ENCODE measurements around the gene LAD1.

Gene LAD1

GRCh38 chr1:201347498-201348210, 51.5 kb downstream of the LAD1 start:
- Histone ChIP-seq H3K4me3 (ENCODE audit: low read depth, low read length) (no peak overlapping the region), H2AK5ac (ENCODE audit: low read length) (no peak overlapping the region), H3K18ac (ENCODE audit: low read length) (no peak overlapping the region), H2AFZ (ENCODE audit: insufficient read depth, low read length, poor library complexity) (peak overlapping the region; percentile 6), H3K79me2 (ENCODE audit: control insufficient read depth, insufficient read depth, low read length, poor library complexity) (no peaks in the 10 kb centered on the region), H4K8ac (ENCODE audit: low read depth, low read length) (no peak overlapping the region), H3K27me3 (ENCODE audit: insufficient read depth, low read length) (no peaks in the 10 kb centered on the region), H2BK120ac (ENCODE audit: insufficient read depth, low read length, poor library complexity) (no peak overlapping the region), H4K91ac (ENCODE audit: low read depth, low read length) (no peak overlapping the region), H3K9me3 (ENCODE audit: insufficient read depth, low read depth, low read length) (no peaks in the 10 kb centered on the region), H3K4me2 (ENCODE audit: low read length) (peak overlapping the region; percentile 13), H3K27ac (ENCODE audit: low read depth, low read length) (peak overlapping the region; percentile 30), H3K4ac (ENCODE audit: low read depth, low read length) (no peak overlapping the region), H3K79me1 (ENCODE audit: low read length) (no peaks in the 10 kb centered on the region), H4K12ac (ENCODE audit: low read depth, low read length) (no peak overlapping the region), H2BK12ac (ENCODE audit: low read length) (no peak overlapping the region), H3K9ac (ENCODE audit: low read length) (no peak overlapping the region), H3K4me1 (ENCODE audit: control insufficient read depth in 1 of 2, insufficient read depth in 2 of 2, low read length in 2 of 2) (peaks cover 9 to 18% of the 10 kb centered on the region in 2 experiments), H3K14ac (ENCODE audit: low read length) (no peak overlapping the region), H3K36me3 (ENCODE audit: control insufficient read depth in 1 of 2, insufficient read depth in 2 of 2, low read length in 2 of 2) (no peaks in the 10 kb centered on the region), H3K23ac (ENCODE audit: low read length) (no peak overlapping the region), H2BK5ac (ENCODE audit: low read depth, low read length, poor library complexity) (no peak overlapping the region)
- no CpG with 5 or more reads among the region's 7 CpGs for WGBS (ENCODE audit: extremely low coverage, insufficient coverage, insufficient read length)
- DNase-seq, result peak in 1 of 2 donors; percentile 43

GRCh38 chr1:201346987-201347386, 52.1 kb downstream of the LAD1 start:
- Histone ChIP-seq H3K18ac (ENCODE audit: low read length) (no peak overlapping the region), H3K14ac (ENCODE audit: low read length) (no peak overlapping the region), H3K4me1 (ENCODE audit: control insufficient read depth in 1 of 2, insufficient read depth in 2 of 2, low read length in 2 of 2) (peaks cover 9 to 18% of the 10 kb centered on the region in 2 experiments), H2AK5ac (ENCODE audit: low read length) (no peak overlapping the region), H4K91ac (ENCODE audit: low read depth, low read length) (no peak overlapping the region), H3K23ac (ENCODE audit: low read length) (no peak overlapping the region), H3K79me1 (ENCODE audit: low read length) (no peaks in the 10 kb centered on the region), H4K8ac (ENCODE audit: low read depth, low read length) (no peak overlapping the region), H2BK120ac (ENCODE audit: insufficient read depth, low read length, poor library complexity) (no peak overlapping the region), H3K9me3 (ENCODE audit: insufficient read depth, low read depth, low read length) (no peaks in the 10 kb centered on the region), H2AFZ (ENCODE audit: insufficient read depth, low read length, poor library complexity) (no peak overlapping the region), H2BK12ac (ENCODE audit: low read length) (no peak overlapping the region), H3K27me3 (ENCODE audit: insufficient read depth, low read length) (no peaks in the 10 kb centered on the region), H3K27ac (ENCODE audit: low read depth, low read length) (no peak overlapping the region), H2BK5ac (ENCODE audit: low read depth, low read length, poor library complexity) (no peak overlapping the region), H4K12ac (ENCODE audit: low read depth, low read length) (no peak overlapping the region), H3K36me3 (ENCODE audit: control insufficient read depth in 1 of 2, insufficient read depth in 2 of 2, low read length in 2 of 2) (no peaks in the 10 kb centered on the region), H3K79me2 (ENCODE audit: control insufficient read depth, insufficient read depth, low read length, poor library complexity) (no peaks in the 10 kb centered on the region), H3K4ac (ENCODE audit: low read depth, low read length) (no peak overlapping the region), H3K4me2 (ENCODE audit: low read length) (no peak overlapping the region), H3K9ac (ENCODE audit: low read length) (no peak overlapping the region), H3K4me3 (ENCODE audit: low read depth, low read length) (no peak overlapping the region)
- DNase-seq, result no peak
- no CpG with 5 or more reads among the region's 2 CpGs for WGBS (ENCODE audit: extremely low coverage, insufficient coverage, insufficient read length)

GRCh38 chr1:201346337-201346939, 52.7 kb downstream of the LAD1 start:
- Histone ChIP-seq H3K79me2 (ENCODE audit: control insufficient read depth, insufficient read depth, low read length, poor library complexity) (no peaks in the 10 kb centered on the region), H3K23ac (ENCODE audit: low read length) (no peak overlapping the region), H3K4me3 (ENCODE audit: low read depth, low read length) (no peak overlapping the region), H3K14ac (ENCODE audit: low read length) (peak overlapping the region; percentile 17), H3K27ac (ENCODE audit: low read depth, low read length) (no peak overlapping the region), H2BK120ac (ENCODE audit: insufficient read depth, low read length, poor library complexity) (no peak overlapping the region), H3K4me1 (ENCODE audit: control insufficient read depth in 1 of 2, insufficient read depth in 2 of 2, low read length in 2 of 2) (peaks cover 9 to 18% of the 10 kb centered on the region in 2 experiments), H4K12ac (ENCODE audit: low read depth, low read length) (peak overlapping the region; percentile 6), H2BK12ac (ENCODE audit: low read length) (peak overlapping the region; percentile 5), H3K36me3 (ENCODE audit: control insufficient read depth in 1 of 2, insufficient read depth in 2 of 2, low read length in 2 of 2) (no peaks in the 10 kb centered on the region), H3K9ac (ENCODE audit: low read length) (no peak overlapping the region), H3K27me3 (ENCODE audit: insufficient read depth, low read length) (no peaks in the 10 kb centered on the region), H3K18ac (ENCODE audit: low read length) (no peak overlapping the region), H2AFZ (ENCODE audit: insufficient read depth, low read length, poor library complexity) (peak overlapping the region; percentile 8), H3K4me2 (ENCODE audit: low read length) (peak overlapping the region; percentile 42), H3K79me1 (ENCODE audit: low read length) (no peaks in the 10 kb centered on the region), H2AK5ac (ENCODE audit: low read length) (no peak overlapping the region), H2BK5ac (ENCODE audit: low read depth, low read length, poor library complexity) (no peak overlapping the region), H4K91ac (ENCODE audit: low read depth, low read length) (peak overlapping the region; percentile 2), H3K9me3 (ENCODE audit: insufficient read depth, low read depth, low read length) (no peaks in the 10 kb centered on the region), H3K4ac (ENCODE audit: low read depth, low read length) (no peak overlapping the region), H4K8ac (ENCODE audit: low read depth, low read length) (no peak overlapping the region)
- DNase-seq, result peak; percentile 70 to 90
- no CpG with 5 or more reads among the region's 5 CpGs for WGBS (ENCODE audit: extremely low coverage, insufficient coverage, insufficient read length)

GRCh38 chr1:201345081-201345355, 54.1 kb downstream of the LAD1 start:
- DNase-seq, result no peak
- Histone ChIP-seq H4K91ac (ENCODE audit: low read depth, low read length) (no peak overlapping the region), H4K12ac (ENCODE audit: low read depth, low read length) (no peak overlapping the region), H2BK5ac (ENCODE audit: low read depth, low read length, poor library complexity) (no peak overlapping the region), H2AFZ (ENCODE audit: insufficient read depth, low read length, poor library complexity) (no peak overlapping the region), H3K9me3 (ENCODE audit: insufficient read depth, low read depth, low read length) (no peaks in the 10 kb centered on the region), H3K79me2 (ENCODE audit: control insufficient read depth, insufficient read depth, low read length, poor library complexity) (no peaks in the 10 kb centered on the region), H3K18ac (ENCODE audit: low read length) (no peak overlapping the region), H4K8ac (ENCODE audit: low read depth, low read length) (no peak overlapping the region), H2BK120ac (ENCODE audit: insufficient read depth, low read length, poor library complexity) (no peak overlapping the region), H3K27me3 (ENCODE audit: insufficient read depth, low read length) (no peaks in the 10 kb centered on the region), H3K36me3 (ENCODE audit: control insufficient read depth in 1 of 2, insufficient read depth in 2 of 2, low read length in 2 of 2) (no peaks in the 10 kb centered on the region), H3K27ac (ENCODE audit: low read depth, low read length) (no peak overlapping the region), H3K79me1 (ENCODE audit: low read length) (no peaks in the 10 kb centered on the region), H3K14ac (ENCODE audit: low read length) (no peak overlapping the region), H3K23ac (ENCODE audit: low read length) (no peak overlapping the region), H3K4me3 (ENCODE audit: low read depth, low read length) (no peak overlapping the region), H2BK12ac (ENCODE audit: low read length) (no peak overlapping the region), H3K4me1 (ENCODE audit: control insufficient read depth in 1 of 2, insufficient read depth in 2 of 2, low read length in 2 of 2) (peaks cover 9 to 18% of the 10 kb centered on the region in 2 experiments), H3K4me2 (ENCODE audit: low read length) (no peak overlapping the region), H3K4ac (ENCODE audit: low read depth, low read length) (no peak overlapping the region), H3K9ac (ENCODE audit: low read length) (no peak overlapping the region), H2AK5ac (ENCODE audit: low read length) (no peak overlapping the region)
- WGBS (ENCODE audit: extremely low coverage, insufficient coverage, insufficient read length), result no CpG with 5 or more reads among the region's 5 CpGs

All from trophoblast cell (in vitro differentiated cells and primary cell).